ENCODE results near the gene MTHFSD. TPM values are rescaled to one million over a fixed set of nuclear protein-coding genes. Genes with fewer than 3 reads are reported as not detected.

MTHFSD gene, protein sequence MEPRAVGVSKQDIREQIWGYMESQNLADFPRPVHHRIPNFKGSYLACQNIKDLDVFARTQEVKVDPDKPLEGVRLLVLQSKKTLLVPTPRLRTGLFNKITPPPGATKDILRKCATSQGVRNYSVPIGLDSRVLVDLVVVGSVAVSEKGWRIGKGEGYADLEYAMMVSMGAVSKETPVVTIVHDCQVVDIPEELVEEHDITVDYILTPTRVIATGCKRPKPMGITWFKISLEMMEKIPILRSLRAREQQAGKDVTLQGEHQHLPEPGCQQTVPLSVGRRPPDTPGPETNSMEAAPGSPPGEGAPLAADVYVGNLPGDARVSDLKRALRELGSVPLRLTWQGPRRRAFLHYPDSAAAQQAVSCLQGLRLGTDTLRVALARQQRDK
- total RNA-seq: 10 to 100 TPM; 22.2 TPM

DNA sequence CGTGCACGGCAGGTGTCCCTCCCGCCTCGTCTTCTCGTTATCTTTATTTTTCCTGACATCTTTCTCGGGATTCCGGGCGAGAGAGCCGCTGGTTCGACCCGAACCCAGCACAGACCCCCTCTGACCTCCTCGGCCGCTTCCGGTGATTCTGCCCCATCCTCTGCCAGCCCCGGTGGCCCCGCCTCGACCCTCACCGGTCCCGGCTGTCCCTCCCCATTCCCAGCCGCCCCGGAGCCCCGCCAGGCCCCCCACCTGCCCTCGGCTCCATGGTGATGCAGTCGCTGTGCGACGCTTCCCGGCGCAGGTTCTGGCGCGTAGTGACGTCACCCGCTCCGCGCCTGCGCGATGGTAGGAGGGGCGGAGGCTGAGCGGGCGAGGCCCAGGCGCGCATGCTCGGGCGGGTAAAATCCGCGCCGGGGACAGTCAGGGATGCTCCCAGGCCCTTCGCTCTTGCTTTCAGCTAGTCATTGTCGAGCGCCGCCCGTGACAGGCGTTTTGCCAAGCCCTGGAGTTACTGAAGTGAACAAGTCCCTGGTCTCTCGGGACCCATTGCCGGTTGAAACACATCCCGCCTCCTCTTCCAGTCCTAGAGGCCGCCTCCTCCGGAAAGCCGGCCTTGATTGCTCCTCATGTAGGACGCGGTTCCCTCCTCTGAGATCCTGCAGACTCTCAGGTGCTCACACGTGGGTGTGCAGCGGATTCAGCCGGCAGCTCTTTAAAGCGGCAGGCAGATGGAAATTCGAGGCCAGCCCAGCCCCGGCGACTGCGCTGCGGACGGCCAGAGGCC is at the start of gene MTHFSD:
MTHFSD (minus strand) TSS at position 319 of the 787 bp plus-strand sequence; CDS start at position 268, 51 bp downstream.
- Mint-ChIP-seq H3K27ac (peak within 1 kb of the TSS; percentile 92), H3K36me3 (ENCODE audit: low read depth) (peaks cover 21% of the 10 kb centered on the region), H3K27me3 (peaks cover 1% of the 10 kb centered on the region), H3K9me3 (no peaks in the 10 kb centered on the region), H3K4me1 (peaks cover 29% of the 10 kb centered on the region), H3K4me3 (peak within 1 kb of the TSS; percentile 86)
- CTCF ChIA-PET: interaction anchor here (1.3 kb wide), 1 partner anchor 10 kb away, joined by 6 read pairs; no protein-coding TSS in a partner anchor
- peak; percentile 96 for DNase-seq
- POLR2A ChIA-PET: interaction anchor here (0.5 to 0.9 kb wide), 2 partner anchors 50 to 722 kb away, joined by 3 read pairs; no protein-coding TSS in a partner anchor

DNA sequence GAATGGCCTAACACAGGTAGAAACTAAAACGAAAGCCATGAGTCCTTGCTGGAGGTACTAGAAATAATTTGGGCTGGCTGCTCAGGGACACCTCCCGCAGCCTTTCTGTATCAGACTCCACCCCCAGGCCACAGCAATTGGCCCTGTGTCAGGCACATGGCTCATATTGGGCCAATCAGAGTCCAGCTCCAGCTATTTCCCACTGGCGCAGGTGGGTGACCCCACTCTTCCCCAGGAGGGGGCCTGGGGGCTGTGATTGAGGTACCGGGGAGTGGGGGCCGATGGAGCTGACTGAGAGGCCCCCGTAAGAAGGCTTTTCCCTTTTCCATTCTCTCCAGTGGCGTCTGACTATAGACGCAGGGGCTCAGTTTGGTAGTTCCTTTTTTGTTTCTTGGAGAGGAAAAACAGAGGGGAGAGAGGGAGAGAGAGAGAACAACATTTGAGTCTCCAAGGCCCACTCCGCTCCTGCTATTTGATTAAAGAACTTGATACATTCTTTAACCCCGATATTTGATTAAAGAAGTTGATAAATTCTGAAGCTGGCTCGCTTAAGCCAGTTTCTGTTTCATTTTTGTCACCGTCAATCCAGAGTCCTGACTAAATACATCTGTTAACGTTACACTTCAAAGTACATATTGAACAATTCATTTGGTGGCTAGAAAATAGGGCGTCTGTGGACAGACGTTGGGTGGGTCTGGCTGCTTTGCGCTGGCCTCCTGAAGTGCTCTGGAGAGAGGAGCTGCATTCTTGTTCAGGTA is 49.6 kb upstream of the MTHFSD start:
- Mint-ChIP-seq H3K27ac (peak overlapping the region; percentile 59), H3K9me3 (peaks cover 3% of the 10 kb centered on the region), H3K36me3 (ENCODE audit: low read depth) (no peaks in the 10 kb centered on the region), H3K4me1 (peaks cover 9% of the 10 kb centered on the region), H3K27me3 (peaks cover 18% of the 10 kb centered on the region), H3K4me3 (peak overlapping the region; percentile 74)
- DNase-seq: peak; percentile 55
- ChIA-PET POLR2A (interaction anchor here (0.9 to 2.0 kb wide), 5 partner anchors 11 to 60 kb away, joined by 3 to 16 read pairs (median 3); partner anchors contain the start of gene MTHFSD), CTCF (interaction anchor here (0.5 kb wide), 1 partner anchor 673 kb away, joined by 5 read pairs; no protein-coding TSS in a partner anchor)

DNA sequence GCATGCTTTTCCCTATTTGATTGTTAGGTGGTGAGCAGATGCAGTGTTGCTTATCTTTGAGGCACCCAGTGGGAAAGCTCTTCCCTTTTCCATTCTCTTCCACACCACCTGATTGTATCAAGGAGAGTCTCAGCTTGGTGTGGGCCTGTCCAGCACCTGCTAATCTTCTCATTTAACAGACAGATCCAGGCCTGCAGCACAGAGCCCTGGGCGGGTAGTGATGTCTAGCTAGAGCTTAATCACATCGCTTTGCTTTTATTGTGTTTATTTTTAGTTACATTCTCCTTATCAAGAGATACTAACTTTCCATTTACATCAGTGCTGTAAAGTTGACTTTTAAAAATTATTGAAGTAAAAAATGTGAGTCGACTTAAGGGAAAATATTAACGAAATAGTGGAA is 47.5 kb upstream of the MTHFSD start:
- no peak for DNase-seq
- Mint-ChIP-seq H3K27me3 (peaks cover 29% of the 10 kb centered on the region), H3K9me3 (peaks cover 3% of the 10 kb centered on the region), H3K4me3 (no peak overlapping the region), H3K36me3 (ENCODE audit: low read depth) (no peaks in the 10 kb centered on the region), H3K27ac (no peak overlapping the region), H3K4me1 (peaks cover 9% of the 10 kb centered on the region)
- ChIA-PET POLR2A (no interaction called here), CTCF (no interaction called here)

- H3K27me3 Mint-ChIP-seq: peaks cover 29% of the 10 kb centered on the region
- H3K36me3 Mint-ChIP-seq (ENCODE audit: low read depth): no peaks in the 10 kb centered on the region
- ChIA-PET POLR2A (no interaction called here), CTCF (no interaction called here)
- H3K27ac Mint-ChIP-seq: no peak overlapping the region
- peaks cover 3% of the 10 kb centered on the region for H3K9me3 Mint-ChIP-seq
- no peak overlapping the region for H3K4me3 Mint-ChIP-seq
- DNase-seq: no peak
- H3K4me1 Mint-ChIP-seq: peaks cover 9% of the 10 kb centered on the region
These were observed 46.3 kb upstream of the MTHFSD start for GRCh38 chr16:86601356-86601755.

DNA sequence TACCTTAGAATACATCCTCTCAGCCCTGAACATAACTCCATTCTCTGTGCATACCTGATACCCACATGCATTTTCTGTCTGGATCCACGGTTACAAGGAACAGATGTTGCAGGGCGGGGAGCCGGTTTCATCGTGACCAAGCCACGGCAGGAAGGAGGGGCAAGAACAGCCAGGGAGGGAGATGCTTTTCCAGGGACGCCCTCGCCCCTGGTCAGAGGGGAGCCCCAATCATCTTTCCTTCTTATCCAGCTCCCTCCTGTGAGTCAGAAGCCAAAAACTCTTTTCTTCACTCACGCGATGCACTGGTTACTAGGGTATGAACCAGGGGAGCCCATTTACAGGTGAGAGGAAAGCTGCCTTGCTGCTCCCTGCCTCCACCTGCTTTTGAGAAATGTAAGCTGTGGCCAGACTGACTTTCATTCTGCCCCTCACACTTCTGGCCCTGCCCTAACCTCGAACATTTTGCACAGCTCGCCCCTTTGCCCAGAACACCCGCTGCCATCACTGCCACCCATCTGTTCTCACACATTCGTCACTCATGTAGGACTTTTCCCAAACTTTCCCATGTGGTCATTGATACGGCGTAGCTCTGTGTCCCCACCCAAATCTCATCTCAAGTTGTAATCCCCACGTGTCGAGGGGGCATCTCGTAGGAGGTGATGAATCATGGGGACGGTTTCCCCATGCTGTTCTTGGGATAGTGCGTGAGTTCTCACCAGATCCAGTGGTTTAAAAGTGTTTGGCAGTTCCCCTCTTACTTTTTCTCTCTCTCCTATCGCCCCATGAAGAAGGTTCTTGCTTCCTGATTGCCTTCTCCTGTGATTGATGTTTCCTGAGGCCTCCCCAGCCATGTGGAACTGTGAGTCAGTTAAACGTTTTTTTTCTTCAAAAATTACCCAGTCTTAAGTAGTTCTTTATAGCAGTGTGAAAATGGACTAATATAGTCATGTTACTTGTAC is 43.9 kb upstream of the MTHFSD start:
- ChIA-PET CTCF (no interaction called here), POLR2A (no interaction called here)
- H3K4me3 Mint-ChIP-seq: no peak overlapping the region
- H3K27me3 Mint-ChIP-seq: peaks cover 34% of the 10 kb centered on the region
- no peak for DNase-seq
- no peaks in the 10 kb centered on the region for H3K4me1 Mint-ChIP-seq
- no peak overlapping the region for H3K27ac Mint-ChIP-seq
- no peaks in the 10 kb centered on the region for H3K36me3 Mint-ChIP-seq (ENCODE audit: low read depth)
- no peaks in the 10 kb centered on the region for H3K9me3 Mint-ChIP-seq

DNA sequence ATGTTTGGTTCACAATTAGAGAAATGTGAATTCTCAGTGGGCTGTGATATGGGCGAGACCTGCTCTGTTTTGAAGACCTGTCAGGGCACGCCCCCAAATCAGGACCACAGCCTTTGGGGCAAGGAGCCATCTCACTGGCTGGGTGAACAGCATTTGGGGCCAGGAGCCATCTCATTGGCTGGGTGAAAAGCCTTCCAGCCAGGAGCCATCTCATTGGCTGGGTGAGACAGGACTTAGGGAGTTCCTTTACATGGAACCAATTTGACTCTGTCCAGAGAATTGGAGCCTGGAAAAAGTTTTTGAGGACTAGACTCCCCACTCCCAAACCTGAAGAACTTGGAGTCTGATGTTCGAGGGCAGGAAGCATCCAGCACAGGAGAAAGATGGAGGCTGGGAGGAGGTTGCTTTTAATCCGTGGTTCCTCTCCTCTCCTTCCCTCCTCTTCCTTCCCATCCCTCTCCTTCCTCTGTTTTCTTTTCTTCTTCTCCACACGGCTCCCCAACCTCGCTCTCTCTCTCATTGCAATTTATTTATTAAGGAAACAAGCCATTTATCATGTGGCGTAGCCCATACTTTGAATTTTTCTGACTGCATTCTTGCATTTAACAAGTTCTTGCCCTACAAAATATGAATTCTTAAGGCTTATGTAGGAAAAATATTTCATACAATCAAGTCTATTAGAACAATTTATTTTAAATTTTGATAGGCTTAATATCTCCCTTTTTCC is 43.0 kb upstream of the MTHFSD start:
- DNase-seq: no peak
- CTCF ChIA-PET: no interaction called here
- no peak overlapping the region for H3K27ac Mint-ChIP-seq
- POLR2A ChIA-PET: no interaction called here
- no peaks in the 10 kb centered on the region for H3K9me3 Mint-ChIP-seq
- H3K36me3 Mint-ChIP-seq (ENCODE audit: low read depth): no peaks in the 10 kb centered on the region
- H3K4me1 Mint-ChIP-seq: no peaks in the 10 kb centered on the region
- no peak overlapping the region for H3K4me3 Mint-ChIP-seq
- peaks cover 42% of the 10 kb centered on the region for H3K27me3 Mint-ChIP-seq

GRCh38 chr16:86597126-86597879 is 42.3 kb upstream of the MTHFSD start:
- no peak for DNase-seq
- Mint-ChIP-seq H3K4me3 (no peak overlapping the region), H3K27ac (no peak overlapping the region), H3K36me3 (ENCODE audit: low read depth) (no peaks in the 10 kb centered on the region), H3K27me3 (peaks cover 45% of the 10 kb centered on the region), H3K4me1 (no peaks in the 10 kb centered on the region), H3K9me3 (no peaks in the 10 kb centered on the region)
- POLR2A ChIA-PET: no interaction called here
- CTCF ChIA-PET: no interaction called here

- ChIA-PET CTCF (no interaction called here), POLR2A (no interaction called here)
- DNase-seq: no peak
- Mint-ChIP-seq H3K36me3 (ENCODE audit: low read depth) (no peaks in the 10 kb centered on the region), H3K9me3 (no peaks in the 10 kb centered on the region), H3K4me1 (no peaks in the 10 kb centered on the region), H3K4me3 (no peak overlapping the region), H3K27me3 (peaks cover 53% of the 10 kb centered on the region), H3K27ac (no peak overlapping the region)
These were observed 41.1 kb upstream of the MTHFSD start for GRCh38 chr16:86595983-86596605.

GRCh38 chr16:86594721-86595120 is 39.7 kb upstream of the MTHFSD start:
- Mint-ChIP-seq H3K9me3 (no peaks in the 10 kb centered on the region), H3K27ac (no peak overlapping the region), H3K4me1 (no peaks in the 10 kb centered on the region), H3K4me3 (no peak overlapping the region), H3K36me3 (ENCODE audit: low read depth) (no peaks in the 10 kb centered on the region), H3K27me3 (peaks cover 46% of the 10 kb centered on the region)
- POLR2A ChIA-PET: interaction anchor here (1.2 kb wide), 1 partner anchor 10 kb away, joined by 3 read pairs; no protein-coding TSS in a partner anchor
- DNase-seq: no peak
- CTCF ChIA-PET: no interaction called here

GRCh38 chr16:86593913-86594620 is 39.0 kb upstream of the MTHFSD start:
- Mint-ChIP-seq H3K36me3 (ENCODE audit: low read depth) (no peaks in the 10 kb centered on the region), H3K27ac (no peak overlapping the region), H3K4me1 (no peaks in the 10 kb centered on the region), H3K9me3 (no peaks in the 10 kb centered on the region), H3K4me3 (no peak overlapping the region), H3K27me3 (peaks cover 43% of the 10 kb centered on the region)
- no peak for DNase-seq
- CTCF ChIA-PET: no interaction called here
- POLR2A ChIA-PET: interaction anchor here (1.2 kb wide), 1 partner anchor 11 kb away, joined by 3 read pairs; no protein-coding TSS in a partner anchor

Data from activated CD4-positive, alpha-beta memory T cell treated with anti-CD3 and anti-CD28 coated beads, Interleukin-2, amount 10 ng/mL, durations not matched to agents 7 days and 5 days (primary cell).